SK-N-SH (cell line): Measurements from ENCODE around the gene SCAF1. TPM values are rescaled to one million over a fixed set of nuclear protein-coding genes. Genes with fewer than 3 reads are reported as not detected.

Experiments used
- CTCF ChIA-PET: fragments of 300-600, 350-600 bp; formaldehyde crosslinking; extraction: SDS; loops from one replicate; lab custom pipeline; 2021; lab: Yijun Ruan, JAX
- POLR2A ChIA-PET: fragments of 350-600 bp; sonication (Branson Sonifier 250); formaldehyde crosslinking; extraction: SDS; loops from one replicate; lab custom pipeline; 2020; ENCODE audit warnings: antibody characterized with exemption, inconsistent platforms; lab: Yijun Ruan, JAX
- DNase-seq: peaks from one replicate; pipeline ENCODE4 v3.0.0; 2012
- H2AFZ ChIP-seq: fragments of 200-600 bp; sonication (generic); 2 replicates; pipeline ENCODE4 v1.8.1; 2016; ENCODE audit warnings: antibody characterized with exemption, mild to moderate bottlenecking, low read depth
- H3F3A ChIP-seq: fragments of 200-600 bp; sonication (generic); replicated peaks from 2 replicates; pipeline ENCODE3; 2016; ENCODE audit warnings: antibody characterized with exemption, mild to moderate bottlenecking; ENCODE audit not compliant: insufficient read depth
- H3K27ac ChIP-seq, 2 experiments: fragments of 200-500 bp in 1 of 2; fragments of 200-600 bp in 1 of 2; sonication (Bioruptor generic) in 1 of 2; sonication (generic), shearing (Covaris generic) in 1 of 2; 2 replicates each; pipeline versions ENCODE4 v1.5.1 to v1.6.1; 2014 to 2016; ENCODE audit warnings: low read depth in 2 of 2, inconsistent platforms in 1 of 2, low read length in 1 of 2, mild to moderate bottlenecking in 1 of 2, mixed read lengths in 1 of 2
- H3K27me3 ChIP-seq: fragments of 200-600 bp; sonication (generic), shearing (Covaris generic); 2 replicates; pipeline ENCODE4 v1.6.1; 2016; ENCODE audit warnings: mixed run types; ENCODE audit not compliant: insufficient read depth
- H3K36me3 ChIP-seq, 2 experiments: fragments of 200-500 bp in 1 of 2; fragments of 200-600 bp in 1 of 2; sonication (Bioruptor generic) in 1 of 2; sonication (generic) in 1 of 2; replicated peaks in 1 of 2; 2 replicates each; pipeline versions ENCODE3 to v1.5.1; 2014 to 2016; ENCODE audit warnings: low read length in 1 of 2, mild to moderate bottlenecking in 1 of 2; ENCODE audit not compliant: insufficient read depth in 2 of 2, control insufficient read depth in 1 of 2
- H3K4me1 ChIP-seq, 2 experiments: fragments of 200-500 bp in 1 of 2; fragments of 200-600 bp in 1 of 2; sonication (Bioruptor generic) in 1 of 2; sonication (generic), shearing (Covaris generic) in 1 of 2; 2 replicates each; pipeline versions ENCODE4 v1.5.1 to v1.6.1; 2014 to 2016; ENCODE audit warnings: low read depth in 1 of 2, low read length in 1 of 2, mixed run types in 1 of 2; ENCODE audit not compliant: insufficient read depth in 2 of 2, control insufficient read depth in 1 of 2
- H3K4me2 ChIP-seq: fragments of 200-600 bp; sonication (generic), shearing (Covaris generic); 2 replicates; pipeline ENCODE4 v1.6.1; 2017; ENCODE audit warnings: mixed run types
- H3K4me3 ChIP-seq, 2 experiments: fragments of 200-500 bp in 1 of 2; fragments of 200-600 bp in 1 of 2; sonication (Bioruptor generic) in 1 of 2; sonication (generic), shearing (Covaris generic) in 1 of 2; 2 replicates each; pipeline versions ENCODE4 v1.5.1 to v1.8.1; 2014 to 2016; ENCODE audit warnings: low read depth in 2 of 2, inconsistent platforms in 1 of 2, low read length in 1 of 2, mild to moderate bottlenecking in 1 of 2, mixed read lengths in 1 of 2, moderate library complexity in 1 of 2
- H3K79me2 ChIP-seq: fragments of 200-600 bp; sonication (generic); 2 replicates; pipeline ENCODE4 v1.8.1; 2017; ENCODE audit warnings: mild to moderate bottlenecking; ENCODE audit not compliant: insufficient read depth
- H3K9ac ChIP-seq: fragments of 200-600 bp; sonication (generic); 2 replicates; pipeline ENCODE4 v1.6.1; 2017; ENCODE audit warnings: mixed run types
- H3K9me2 ChIP-seq: fragments of 200-600 bp; sonication (generic); 2 replicates; pipeline ENCODE4 v1.6.1; 2017; ENCODE audit warnings: mixed run types
- H3K9me3 ChIP-seq: fragments of 200-600 bp; sonication (generic); 2 replicates; pipeline ENCODE4 v1.6.1; 2017; ENCODE audit warnings: mixed run types, mild to moderate bottlenecking, moderate library complexity
- H4K20me1 ChIP-seq: fragments of 200-600 bp; sonication (generic); 2 replicates; pipeline ENCODE4 v1.6.1; 2017; ENCODE audit warnings: mild to moderate bottlenecking, mixed run types; ENCODE audit not compliant: insufficient read depth
- ELF1 ChIP-seq: IDR thresholded peaks from 2 replicates; pipeline ENCODE4 v1.4.0; 2012
- EP300 ChIP-seq, 2 experiments: IDR thresholded peaks; 2 replicates each; pipeline versions ENCODE4 v1.4.0 to v1.6.1; 2012; ENCODE audit warnings: borderline replicate concordance in 1 of 2, low read depth in 1 of 2, low read length in 1 of 2
- FOSL2 ChIP-seq: IDR thresholded peaks from 2 replicates; pipeline ENCODE4 v1.4.0; 2012; ENCODE audit warnings: low read depth, mild to moderate bottlenecking, moderate library complexity, borderline replicate concordance
- FOXJ3 ChIP-seq: sonication (generic); formaldehyde crosslinking; IDR thresholded peaks from 2 replicates; pipeline ENCODE4 v1.5.1; 2020; ENCODE audit warnings: mild to moderate bottlenecking, missing genetic modification reagents
- GATA2 ChIP-seq: sonication (generic); formaldehyde crosslinking; IDR thresholded peaks from 2 replicates; pipeline ENCODE4 v1.5.0; 2020; ENCODE audit warnings: mild to moderate bottlenecking, missing genetic modification reagents
- JUND ChIP-seq: IDR thresholded peaks from 2 replicates; pipeline ENCODE4 v1.4.0; 2012
- NRF1 ChIP-seq: IDR thresholded peaks from 2 replicates; pipeline ENCODE4 v1.6.1; 2012; ENCODE audit warnings: low read depth, mild to moderate bottlenecking, low read length
- POLR2AphosphoS5 ChIP-seq: IDR thresholded peaks from 2 replicates; pipeline ENCODE4 v1.6.1; 2012; ENCODE audit warnings: low read depth, low read length
- RAD21 ChIP-seq: IDR thresholded peaks from 2 replicates; pipeline ENCODE4 v1.6.1; 2012; ENCODE audit warnings: mild to moderate bottlenecking, low read length
- RFX5 ChIP-seq: IDR thresholded peaks from 2 replicates; pipeline ENCODE4 v1.6.1; 2012; ENCODE audit warnings: mild to moderate bottlenecking, improper control_type of control experiment, low read length
- RXRA ChIP-seq: IDR thresholded peaks from 2 replicates; pipeline ENCODE4 v1.4.0; 2012; ENCODE audit warnings: low read depth, mild to moderate bottlenecking, borderline replicate concordance
- SMC3 ChIP-seq: IDR thresholded peaks from 2 replicates; pipeline ENCODE4 v1.6.1; 2012; ENCODE audit warnings: low read depth, low read length, improper control_type of control experiment
- TCF12 ChIP-seq: IDR thresholded peaks from 2 replicates; pipeline ENCODE4 v1.4.0; 2012
- YY1 ChIP-seq: IDR thresholded peaks from 2 replicates; pipeline ENCODE4 v1.4.0; 2012; ENCODE audit warnings: low read depth, mild to moderate bottlenecking
- WGBS: methylation state at CpG from one replicate; pipeline ENCODE4 v1.1.6; 2017; ENCODE audit warnings: low lambda C conversion rate; 5-methylcytosine and 5-hydroxymethylcytosine counted together
- polyA plus RNA-seq, 3 experiments: library from polyadenylated mRNA; depleted of rRNA; stranded (reverse); fragments of >200 nt; gene quantifications; 2 replicates each; pipeline ENCODE4 v1.2.3, GENCODE V29; 2012
- TF ChIP-seq, protein P1 (sequence below): fragments of 200-600 bp; sonication (generic); IDR thresholded peaks from 2 replicates; pipeline ENCODE4 v1.6.1; 2017; ENCODE audit warnings: antibody characterized with exemption, mild to moderate bottlenecking, moderate library complexity
- TF ChIP-seq, protein P2 (sequence below): IDR thresholded peaks from 2 replicates; pipeline ENCODE4 v1.4.0; 2012; ENCODE audit warnings: low read depth
- TF ChIP-seq, protein P3 (sequence below): IDR thresholded peaks from 2 replicates; pipeline ENCODE4; 2012
- TF ChIP-seq, protein P4 (sequence below): fragments of 150-350 bp; IDR thresholded peaks from 2 replicates; pipeline ENCODE4 v1.6.1; 2017; ENCODE audit warnings: antibody characterized with exemption, low read length, low read depth, borderline replicate concordance
- TF ChIP-seq, protein P5 (sequence below): IDR thresholded peaks from 2 replicates; pipeline ENCODE4 v1.4.0; 2012; ENCODE audit warnings: low read depth, borderline replicate concordance

The SCAF1 gene
- polyA plus RNA-seq, 1 of the 3 experiments (the other 2 are of a cell fraction) = 9.5 TPM

DNA sequence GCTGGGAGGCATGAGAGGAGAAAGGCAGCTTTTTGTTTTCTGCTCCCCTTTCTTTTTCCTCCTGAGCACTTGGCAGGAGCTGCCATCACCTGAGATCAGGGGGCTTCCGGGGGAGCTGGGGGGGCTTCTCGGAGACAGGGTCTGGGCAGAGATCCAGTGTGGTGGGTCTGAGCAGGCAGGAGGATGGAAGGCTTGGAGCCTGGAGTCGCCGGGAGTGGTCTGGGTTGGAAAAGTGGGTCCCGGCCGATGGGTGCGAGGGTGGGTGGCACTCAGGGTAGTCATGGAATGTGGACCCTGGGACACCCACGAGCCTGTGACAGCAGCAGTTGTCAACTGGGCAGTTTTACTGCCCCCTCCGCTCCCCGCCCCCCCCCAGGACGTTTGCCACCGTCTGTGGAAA lies 45.1 kb downstream of the SCAF1 start:
- no peak for DNase-seq
- no peak overlapping the region for H3K9ac ChIP-seq
- no peak overlapping the region for H3K4me3 ChIP-seq
- H3F3A ChIP-seq = peaks cover 15% of the 10 kb centered on the region
- H3K9me2 ChIP-seq = no peaks in the 10 kb centered on the region
- ChIA-PET CTCF (interaction anchor here (1.0 to 8.0 kb wide), 2 partner anchors 9 to 117 kb away, joined by 3 to 75 read pairs; partner anchors contain the start of gene PRMT1), POLR2A (interaction anchor here (1.5 kb wide), 1 partner anchor 164 kb away, joined by 4 read pairs; the partner anchor contains the start of gene PTOV1)
- TF ChIP-seq RXRA (no peak), FOXJ3 (CRISPR knock-in tag) (no peak), POLR2AphosphoS5 (no peak), ELF1 (no peak), JUND (no peak), RFX5 (no peak), RAD21 (no peak), SMC3 (no peak), FOSL2 (no peak), NRF1 (no peak), GATA2 (CRISPR knock-in tag) (no peak), EP300 (IDR thresholded peaks at IDR 0.05; ENCODE audit: borderline replicate concordance in 1 of 2, low read depth in 1 of 2, low read length in 1 of 2) (no peak), YY1 (no peak), TCF12 (no peak)
- TF ChIP-seq, protein P1, sequence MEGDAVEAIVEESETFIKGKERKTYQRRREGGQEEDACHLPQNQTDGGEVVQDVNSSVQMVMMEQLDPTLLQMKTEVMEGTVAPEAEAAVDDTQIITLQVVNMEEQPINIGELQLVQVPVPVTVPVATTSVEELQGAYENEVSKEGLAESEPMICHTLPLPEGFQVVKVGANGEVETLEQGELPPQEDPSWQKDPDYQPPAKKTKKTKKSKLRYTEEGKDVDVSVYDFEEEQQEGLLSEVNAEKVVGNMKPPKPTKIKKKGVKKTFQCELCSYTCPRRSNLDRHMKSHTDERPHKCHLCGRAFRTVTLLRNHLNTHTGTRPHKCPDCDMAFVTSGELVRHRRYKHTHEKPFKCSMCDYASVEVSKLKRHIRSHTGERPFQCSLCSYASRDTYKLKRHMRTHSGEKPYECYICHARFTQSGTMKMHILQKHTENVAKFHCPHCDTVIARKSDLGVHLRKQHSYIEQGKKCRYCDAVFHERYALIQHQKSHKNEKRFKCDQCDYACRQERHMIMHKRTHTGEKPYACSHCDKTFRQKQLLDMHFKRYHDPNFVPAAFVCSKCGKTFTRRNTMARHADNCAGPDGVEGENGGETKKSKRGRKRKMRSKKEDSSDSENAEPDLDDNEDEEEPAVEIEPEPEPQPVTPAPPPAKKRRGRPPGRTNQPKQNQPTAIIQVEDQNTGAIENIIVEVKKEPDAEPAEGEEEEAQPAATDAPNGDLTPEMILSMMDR = no peak
- TF ChIP-seq, protein P2, sequence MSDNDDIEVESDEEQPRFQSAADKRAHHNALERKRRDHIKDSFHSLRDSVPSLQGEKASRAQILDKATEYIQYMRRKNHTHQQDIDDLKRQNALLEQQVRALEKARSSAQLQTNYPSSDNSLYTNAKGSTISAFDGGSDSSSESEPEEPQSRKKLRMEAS = no peak
- TF ChIP-seq, protein P3, sequence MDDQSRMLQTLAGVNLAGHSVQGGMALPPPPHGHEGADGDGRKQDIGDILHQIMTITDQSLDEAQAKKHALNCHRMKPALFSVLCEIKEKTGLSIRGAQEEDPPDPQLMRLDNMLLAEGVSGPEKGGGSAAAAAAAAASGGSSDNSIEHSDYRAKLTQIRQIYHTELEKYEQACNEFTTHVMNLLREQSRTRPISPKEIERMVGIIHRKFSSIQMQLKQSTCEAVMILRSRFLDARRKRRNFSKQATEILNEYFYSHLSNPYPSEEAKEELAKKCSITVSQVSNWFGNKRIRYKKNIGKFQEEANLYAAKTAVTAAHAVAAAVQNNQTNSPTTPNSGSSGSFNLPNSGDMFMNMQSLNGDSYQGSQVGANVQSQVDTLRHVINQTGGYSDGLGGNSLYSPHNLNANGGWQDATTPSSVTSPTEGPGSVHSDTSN = no peak
- TF ChIP-seq, protein P4, sequence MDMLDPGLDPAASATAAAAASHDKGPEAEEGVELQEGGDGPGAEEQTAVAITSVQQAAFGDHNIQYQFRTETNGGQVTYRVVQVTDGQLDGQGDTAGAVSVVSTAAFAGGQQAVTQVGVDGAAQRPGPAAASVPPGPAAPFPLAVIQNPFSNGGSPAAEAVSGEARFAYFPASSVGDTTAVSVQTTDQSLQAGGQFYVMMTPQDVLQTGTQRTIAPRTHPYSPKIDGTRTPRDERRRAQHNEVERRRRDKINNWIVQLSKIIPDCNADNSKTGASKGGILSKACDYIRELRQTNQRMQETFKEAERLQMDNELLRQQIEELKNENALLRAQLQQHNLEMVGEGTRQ = no peak
- TF ChIP-seq, protein P5, sequence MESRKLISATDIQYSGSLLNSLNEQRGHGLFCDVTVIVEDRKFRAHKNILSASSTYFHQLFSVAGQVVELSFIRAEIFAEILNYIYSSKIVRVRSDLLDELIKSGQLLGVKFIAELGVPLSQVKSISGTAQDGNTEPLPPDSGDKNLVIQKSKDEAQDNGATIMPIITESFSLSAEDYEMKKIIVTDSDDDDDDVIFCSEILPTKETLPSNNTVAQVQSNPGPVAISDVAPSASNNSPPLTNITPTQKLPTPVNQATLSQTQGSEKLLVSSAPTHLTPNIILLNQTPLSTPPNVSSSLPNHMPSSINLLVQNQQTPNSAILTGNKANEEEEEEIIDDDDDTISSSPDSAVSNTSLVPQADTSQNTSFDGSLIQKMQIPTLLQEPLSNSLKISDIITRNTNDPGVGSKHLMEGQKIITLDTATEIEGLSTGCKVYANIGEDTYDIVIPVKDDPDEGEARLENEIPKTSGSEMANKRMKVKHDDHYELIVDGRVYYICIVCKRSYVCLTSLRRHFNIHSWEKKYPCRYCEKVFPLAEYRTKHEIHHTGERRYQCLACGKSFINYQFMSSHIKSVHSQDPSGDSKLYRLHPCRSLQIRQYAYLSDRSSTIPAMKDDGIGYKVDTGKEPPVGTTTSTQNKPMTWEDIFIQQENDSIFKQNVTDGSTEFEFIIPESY = no peak
- no peaks in the 10 kb centered on the region for H3K9me3 ChIP-seq
- peaks cover 23 to 49% of the 10 kb centered on the region in 2 experiments for H3K36me3 ChIP-seq
- H3K4me2 ChIP-seq = no peak overlapping the region
- peaks cover 17% of the 10 kb centered on the region for H4K20me1 ChIP-seq
- 98% methylated on average over 8 of the region's 12 CpGs for WGBS
- peaks cover 6 to 18% of the 10 kb centered on the region in 2 experiments; a peak in 2 of 4 replicates for H3K4me1 ChIP-seq
- H3K79me2 ChIP-seq = peaks cover 21% of the 10 kb centered on the region
- H3K27me3 ChIP-seq = no peaks in the 10 kb centered on the region
- no peak overlapping the region for H2AFZ ChIP-seq
- H3K27ac ChIP-seq = no peak overlapping the region
